Measurements from ENCODE around the gene SLC2A2. TPM values are rescaled to one million over a fixed set of nuclear protein-coding genes. Genes with fewer than 3 reads are reported as not detected.

SLC2A2 gene
- total and polyA plus RNA-seq, 2 donors (not counting 1 experiment from before 2014, with no cell fraction given) = not detected

DNA sequence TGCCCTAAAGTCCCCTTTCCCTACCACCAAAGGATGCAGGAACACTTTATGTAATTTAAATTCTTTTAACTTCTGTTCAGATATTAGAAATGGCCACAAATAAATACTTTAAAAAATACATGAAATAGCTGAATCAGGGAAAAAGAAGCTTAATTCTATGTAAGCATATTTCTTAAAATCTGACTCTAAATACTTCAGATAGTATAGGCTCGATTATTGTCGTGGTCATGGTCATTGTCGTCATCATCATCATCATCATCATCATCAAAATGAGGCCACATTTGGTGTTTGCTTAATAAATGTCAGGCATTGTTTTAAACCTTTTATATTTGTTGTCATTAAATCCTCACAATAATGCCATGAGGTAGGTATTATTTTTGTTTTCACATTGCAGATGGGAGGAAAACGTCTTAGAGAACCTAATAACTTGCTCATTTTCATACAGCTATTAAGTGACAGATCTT is 14.6 kb downstream of the SLC2A2 start:
- Histone ChIP-seq H3K79me2 (ENCODE audit: control insufficient read depth, insufficient read depth, low read length) (no peaks in the 10 kb centered on the region), H3K4me2 (ENCODE audit: extremely low read depth, insufficient read depth, low read length) (no peak overlapping the region), H3K4me3 (replicated peaks in 1 of 4; ENCODE audit: control extremely low read depth in 1 of 4, insufficient read depth in 1 of 4, low read depth in 3 of 4, low read length in 4 of 4) (no peak overlapping the region)

DNA sequence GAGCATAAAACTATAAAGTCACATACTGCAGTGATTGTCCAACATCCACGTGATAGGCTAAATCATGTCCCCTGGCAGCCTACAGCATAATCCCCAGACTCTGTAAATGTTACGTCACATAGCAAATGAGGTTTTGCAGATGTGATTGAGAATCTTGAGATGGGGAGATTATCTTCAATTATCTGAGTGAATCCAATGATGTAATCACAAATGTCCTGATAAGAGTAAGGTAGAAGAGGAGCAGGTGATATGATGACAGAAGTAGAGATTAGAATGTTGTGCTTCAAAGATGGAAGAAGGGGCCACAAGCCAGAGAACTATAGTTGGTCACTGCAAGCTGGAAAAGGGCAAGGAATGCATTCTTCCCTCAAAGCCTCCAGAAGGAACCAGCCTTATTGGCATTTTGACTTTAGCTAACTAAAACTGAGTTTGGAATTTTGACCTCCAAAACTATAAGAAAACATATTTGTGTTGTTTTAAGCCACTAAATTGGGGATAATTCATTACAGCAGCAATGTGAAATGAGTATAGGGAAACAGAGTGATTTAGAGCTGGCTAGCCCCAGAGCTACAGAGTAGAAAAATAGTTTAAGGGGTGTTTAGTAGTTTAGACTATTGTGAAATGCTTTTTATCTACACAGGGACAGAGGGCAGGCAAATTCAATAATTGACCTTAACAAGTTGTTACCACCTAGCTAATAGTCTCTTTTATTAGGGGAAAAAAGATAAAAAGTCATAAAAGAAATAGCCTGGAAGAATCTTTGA is 15.2 kb downstream of the SLC2A2 start:
- TF ChIP-seq EZH2 (IDR thresholded peaks at IDR 0.05; ENCODE audit: low read length, missing control alignments) = no peak
- TF ChIP-seq, protein P1, sequence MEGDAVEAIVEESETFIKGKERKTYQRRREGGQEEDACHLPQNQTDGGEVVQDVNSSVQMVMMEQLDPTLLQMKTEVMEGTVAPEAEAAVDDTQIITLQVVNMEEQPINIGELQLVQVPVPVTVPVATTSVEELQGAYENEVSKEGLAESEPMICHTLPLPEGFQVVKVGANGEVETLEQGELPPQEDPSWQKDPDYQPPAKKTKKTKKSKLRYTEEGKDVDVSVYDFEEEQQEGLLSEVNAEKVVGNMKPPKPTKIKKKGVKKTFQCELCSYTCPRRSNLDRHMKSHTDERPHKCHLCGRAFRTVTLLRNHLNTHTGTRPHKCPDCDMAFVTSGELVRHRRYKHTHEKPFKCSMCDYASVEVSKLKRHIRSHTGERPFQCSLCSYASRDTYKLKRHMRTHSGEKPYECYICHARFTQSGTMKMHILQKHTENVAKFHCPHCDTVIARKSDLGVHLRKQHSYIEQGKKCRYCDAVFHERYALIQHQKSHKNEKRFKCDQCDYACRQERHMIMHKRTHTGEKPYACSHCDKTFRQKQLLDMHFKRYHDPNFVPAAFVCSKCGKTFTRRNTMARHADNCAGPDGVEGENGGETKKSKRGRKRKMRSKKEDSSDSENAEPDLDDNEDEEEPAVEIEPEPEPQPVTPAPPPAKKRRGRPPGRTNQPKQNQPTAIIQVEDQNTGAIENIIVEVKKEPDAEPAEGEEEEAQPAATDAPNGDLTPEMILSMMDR (conservative IDR thresholded peaks at IDR 0.05 in 1 of 2, IDR thresholded peaks at IDR 0.05 in 1 of 2; ENCODE audit: low read depth in 1 of 2, low read length in 2 of 2) = no peak
- H3K27ac ChIP-seq (ENCODE audit: insufficient read depth, low read length) = no peak overlapping the region
- no peaks in the 10 kb centered on the region for H3K4me1 ChIP-seq (ENCODE audit: control insufficient read depth, extremely low read depth, insufficient read depth, low read length)
- no peaks in the 10 kb centered on the region for H3K36me3 ChIP-seq (ENCODE audit: control insufficient read depth, insufficient read depth, low read length)
- no peak overlapping the region for H3K4me2 ChIP-seq (ENCODE audit: extremely low read depth, insufficient read depth, low read length)
- no peaks in the 10 kb centered on the region for H3K79me2 ChIP-seq (ENCODE audit: control insufficient read depth, insufficient read depth, low read length)
- no peaks in the 10 kb centered on the region for H4K20me1 ChIP-seq (ENCODE audit: control insufficient read depth, extremely low read depth, insufficient read depth, low read length)
- H3K9ac ChIP-seq (ENCODE audit: insufficient read depth, low read length) = no peak overlapping the region
- no peaks in the 10 kb centered on the region for H3K9me3 ChIP-seq (ENCODE audit: control insufficient read depth, insufficient read depth, low read depth, low read length)
- no peak overlapping the region for H3K4me3 ChIP-seq (replicated peaks in 1 of 4; ENCODE audit: control extremely low read depth in 1 of 4, insufficient read depth in 1 of 4, low read depth in 3 of 4, low read length in 4 of 4)
- H2AFZ ChIP-seq (ENCODE audit: low read length) = no peak overlapping the region
- no peak for DNase-seq (ENCODE audit: low read depth in 2 of 2)
- H3K27me3 ChIP-seq (ENCODE audit: control insufficient read depth, insufficient read depth, low read length) = no peaks in the 10 kb centered on the region

More for the DNA sequence above, 14.6 kb downstream of the SLC2A2 start:
- Histone ChIP-seq H2AFZ (ENCODE audit: low read length) (no peak overlapping the region), H3K36me3 (ENCODE audit: control insufficient read depth, insufficient read depth, low read length) (no peaks in the 10 kb centered on the region), H3K9ac (ENCODE audit: insufficient read depth, low read length) (no peak overlapping the region), H4K20me1 (ENCODE audit: control insufficient read depth, extremely low read depth, insufficient read depth, low read length) (no peaks in the 10 kb centered on the region), H3K4me1 (ENCODE audit: control insufficient read depth, extremely low read depth, insufficient read depth, low read length) (no peaks in the 10 kb centered on the region), H3K9me3 (ENCODE audit: control insufficient read depth, insufficient read depth, low read depth, low read length) (no peaks in the 10 kb centered on the region), H3K27me3 (ENCODE audit: control insufficient read depth, insufficient read depth, low read length) (no peaks in the 10 kb centered on the region), H3K27ac (ENCODE audit: insufficient read depth, low read length) (no peak overlapping the region)
- TF ChIP-seq EZH2 (IDR thresholded peaks at IDR 0.05; ENCODE audit: low read length, missing control alignments) = no peak
- TF ChIP-seq, protein P1 (conservative IDR thresholded peaks at IDR 0.05 in 1 of 2, IDR thresholded peaks at IDR 0.05 in 1 of 2; ENCODE audit: low read depth in 1 of 2, low read length in 2 of 2) = no peak
- DNase-seq (ENCODE audit: low read depth in 2 of 2) = no peak

DNA sequence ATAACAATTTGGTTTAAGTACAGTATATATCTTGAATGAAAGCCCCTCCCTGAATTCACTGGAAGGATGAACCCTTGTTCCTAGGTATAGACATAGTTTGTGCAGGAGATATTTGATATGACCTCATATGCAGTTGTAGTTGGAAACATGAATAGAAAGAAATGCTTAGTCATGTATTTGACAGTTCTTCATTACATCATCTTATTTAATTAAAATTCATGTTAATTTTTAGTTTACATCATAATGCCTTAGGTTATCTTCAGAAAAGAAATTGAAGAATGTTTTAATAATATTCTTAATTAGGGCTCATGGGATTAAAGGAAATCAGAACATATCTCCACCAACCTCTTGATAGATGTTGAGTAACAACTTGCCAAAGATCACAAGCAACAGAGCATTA is 19.2 kb downstream of the SLC2A2 start:
- no peak overlapping the region for H3K4me2 ChIP-seq (ENCODE audit: extremely low read depth, insufficient read depth, low read length)

More for the DNA sequence above, 19.2 kb downstream of the SLC2A2 start:
- H3K4me1 ChIP-seq (ENCODE audit: control insufficient read depth, extremely low read depth, insufficient read depth, low read length) = no peaks in the 10 kb centered on the region
- no peak for DNase-seq (ENCODE audit: low read depth in 2 of 2)
- H3K4me3 ChIP-seq (replicated peaks in 1 of 4; ENCODE audit: control extremely low read depth in 1 of 4, insufficient read depth in 1 of 4, low read depth in 3 of 4, low read length in 4 of 4) = no peak overlapping the region
- H3K9me3 ChIP-seq (ENCODE audit: control insufficient read depth, insufficient read depth, low read depth, low read length) = no peaks in the 10 kb centered on the region
- TF ChIP-seq, protein P1 (conservative IDR thresholded peaks at IDR 0.05 in 1 of 2, IDR thresholded peaks at IDR 0.05 in 1 of 2; ENCODE audit: low read depth in 1 of 2, low read length in 2 of 2) = no peak
- TF ChIP-seq EZH2 (IDR thresholded peaks at IDR 0.05; ENCODE audit: low read length, missing control alignments) = no peak
- no peaks in the 10 kb centered on the region for H4K20me1 ChIP-seq (ENCODE audit: control insufficient read depth, extremely low read depth, insufficient read depth, low read length)
- H3K36me3 ChIP-seq (ENCODE audit: control insufficient read depth, insufficient read depth, low read length) = no peaks in the 10 kb centered on the region
- H3K27me3 ChIP-seq (ENCODE audit: control insufficient read depth, insufficient read depth, low read length) = no peaks in the 10 kb centered on the region
- H3K79me2 ChIP-seq (ENCODE audit: control insufficient read depth, insufficient read depth, low read length) = no peaks in the 10 kb centered on the region
- no peak overlapping the region for H3K27ac ChIP-seq (ENCODE audit: insufficient read depth, low read length)
- no peak overlapping the region for H2AFZ ChIP-seq (ENCODE audit: low read length)
- H3K9ac ChIP-seq (ENCODE audit: insufficient read depth, low read length) = no peak overlapping the region
